Stomach (tissue), 4 donors: Measurements from ENCODE around the gene SLAMF9.

ENCODE experiments used
- CTCF ChIP-seq, 7 experiments: fragments of 450-650 bp in 4 of 7; fragments of 200-600 bp in 3 of 7; sonication (generic) in 3 of 7; IDR thresholded peaks; one replicate each; pipeline ENCODE4 v1.5.1; 2016 to 2019; ENCODE audit warnings: antibody characterized with exemption in 7 of 7, control low read depth in 2 of 7, mild to moderate bottlenecking in 1 of 7
- POLR2A ChIP-seq, 4 donors: fragments of 450-650 bp; IDR thresholded peaks; one replicate each; pipeline ENCODE4 v1.6.1; 2016; ENCODE audit warnings: antibody characterized with exemption in 4 of 4, control low read depth in 2 of 4, mild to moderate bottlenecking in 1 of 4, moderate library complexity in 1 of 4

GRCh38 chr1:159922511-159923202 lies 31.4 kb downstream of the SLAMF9 start:
- TF ChIP-seq CTCF (IDR thresholded peaks at IDR 0.05), result no peak
- TF ChIP-seq POLR2A (IDR thresholded peaks at IDR 0.05), result no peak
